HL-60 (cell line): ENCODE data around the gene IFI27L1.

ENCODE experiments used
- DNase-seq, 2 experiments: peaks; one replicate each; pipeline ENCODE4 v3.0.0-alpha.2; 2010 to 2020; ENCODE audit warnings: low read depth in 1 of 2, low spot score in 1 of 2
- H3K27ac ChIP-seq: fragments of 250-450 bp; sonication (Bioruptor Pico); replicated peaks from 2 replicates; pipeline ENCODE4 v1.5.1; 2020; ENCODE audit warnings: mild to moderate bottlenecking, moderate library complexity
- H3K27me3 ChIP-seq: fragments of 250-450 bp; sonication (Bioruptor Pico); 2 replicates; pipeline ENCODE4 v1.5.1; 2021; ENCODE audit warnings: mild to moderate bottlenecking, moderate library complexity; ENCODE audit not compliant: insufficient read depth, poor library complexity, severe bottlenecking
- H3K4me3 ChIP-seq: replicated peaks from 2 replicates; pipeline ENCODE4 v1.5.1; 2011; ENCODE audit warnings: mild to moderate bottlenecking, control low read depth, low read length; ENCODE audit not compliant: insufficient read depth
- CTCF ChIP-seq: IDR thresholded peaks from one replicate; pipeline ENCODE4 v1.5.1; 2011; ENCODE audit warnings: low read length, control low read depth, inconsistent platforms; ENCODE audit not compliant: insufficient read depth
- GABPA ChIP-seq: IDR thresholded peaks from 2 replicates; pipeline ENCODE4 v1.6.1; 2012; ENCODE audit warnings: low read depth
- POLR2AphosphoS5 ChIP-seq: IDR thresholded peaks from 2 replicates; pipeline ENCODE4 v1.6.1; 2012; ENCODE audit warnings: low read depth
- REST ChIP-seq: IDR thresholded peaks from 2 replicates; pipeline ENCODE4 v1.6.1; 2012; ENCODE audit warnings: low read depth; ENCODE audit not compliant: insufficient replicate concordance
- SPI1 ChIP-seq: IDR thresholded peaks from 2 replicates; pipeline ENCODE4 v1.6.1; 2012; ENCODE audit warnings: low read depth, mild to moderate bottlenecking, borderline replicate concordance

The IFI27L1 gene

GRCh38 chr14:94111276-94112095 lies 30.4 kb downstream of the IFI27L1 start:
- no peaks in the 10 kb centered on the region for H3K27me3 ChIP-seq
- H3K4me3 ChIP-seq: no peak overlapping the region
- TF ChIP-seq CTCF (no peak), GABPA (no peak)
- DNase-seq: no peak
- H3K27ac ChIP-seq: no peak overlapping the region

GRCh38 chr14:94112513-94113063 lies 31.5 kb downstream of the IFI27L1 start:
- no peak for DNase-seq
- no peak overlapping the region for H3K27ac ChIP-seq
- TF ChIP-seq GABPA: no peak
- TF ChIP-seq SPI1: no peak
- no peak for TF ChIP-seq REST
- TF ChIP-seq POLR2AphosphoS5: no peak
- no peak for TF ChIP-seq CTCF
- H3K4me3 ChIP-seq: no peak overlapping the region
- H3K27me3 ChIP-seq: no peaks in the 10 kb centered on the region

- DNase-seq: no peak
- H3K4me3 ChIP-seq: no peak overlapping the region
- H3K27ac ChIP-seq: no peak overlapping the region
- TF ChIP-seq CTCF: no peak
- TF ChIP-seq GABPA: no peak
- no peak for TF ChIP-seq REST
- no peak for TF ChIP-seq POLR2AphosphoS5
- no peak for TF ChIP-seq SPI1
- H3K27me3 ChIP-seq: no peaks in the 10 kb centered on the region
Observed at GRCh38 chr14:94113073-94113472, 32.0 kb downstream of the IFI27L1 start.
